GM10248 (cell line): ENCODE results near the gene MYZAP.

ENCODE experiments used
- CTCF ChIA-PET: fragments of 300-600 bp; sonication (Branson Sonifier 250); formaldehyde crosslinking; extraction: SDS; loops from one replicate; lab custom pipeline; 2021; ENCODE audit warnings: antibody characterized with exemption; lab: Yijun Ruan, JAX
- POLR2A ChIA-PET: fragments of 350-650 bp; sonication (Branson Sonifier 250); formaldehyde crosslinking; extraction: SDS; loops from one replicate; lab custom pipeline; 2020; ENCODE audit warnings: antibody characterized with exemption; lab: Yijun Ruan, JAX
- DNase-seq: peaks from one replicate; pipeline ENCODE4 v3.0.0; 2012; ENCODE audit errors: extremely low spot score
- TF ChIP-seq, protein P1 (sequence below): IDR thresholded peaks from 2 replicates; pipeline ENCODE4 v1.5.1; 2012; ENCODE audit warnings: mild to moderate bottlenecking, low read depth; ENCODE audit errors: extremely low read depth, missing control alignments, control extremely low read depth

MYZAP gene

DNA sequence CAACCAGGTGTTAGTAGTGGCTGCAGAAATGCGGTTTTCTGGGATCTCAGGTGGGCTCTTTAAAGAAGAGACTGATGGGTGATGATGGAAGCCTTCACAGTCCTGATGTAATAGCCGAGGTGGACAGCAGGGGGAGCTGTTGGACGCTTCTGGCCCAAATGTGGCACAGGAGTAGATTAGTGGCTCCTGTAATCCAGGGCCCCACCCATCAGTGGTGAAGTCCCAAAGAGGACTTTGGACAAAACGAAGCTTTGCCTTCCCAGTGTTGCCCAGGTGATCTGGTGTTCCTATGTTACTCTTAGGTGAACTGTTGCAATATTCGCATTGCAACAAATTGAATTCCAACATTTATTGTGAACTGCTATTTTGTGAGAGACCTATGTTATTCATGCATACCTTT is 31.8 kb upstream of the MYZAP start:
- POLR2A ChIA-PET: no interaction called here
- CTCF ChIA-PET: interaction anchor here (0.9 to 3.4 kb wide), 18 partner anchors 9 to 510 kb away, joined by 3 to 19 read pairs (median 4); no protein-coding TSS in a partner anchor
- TF ChIP-seq, protein P1, sequence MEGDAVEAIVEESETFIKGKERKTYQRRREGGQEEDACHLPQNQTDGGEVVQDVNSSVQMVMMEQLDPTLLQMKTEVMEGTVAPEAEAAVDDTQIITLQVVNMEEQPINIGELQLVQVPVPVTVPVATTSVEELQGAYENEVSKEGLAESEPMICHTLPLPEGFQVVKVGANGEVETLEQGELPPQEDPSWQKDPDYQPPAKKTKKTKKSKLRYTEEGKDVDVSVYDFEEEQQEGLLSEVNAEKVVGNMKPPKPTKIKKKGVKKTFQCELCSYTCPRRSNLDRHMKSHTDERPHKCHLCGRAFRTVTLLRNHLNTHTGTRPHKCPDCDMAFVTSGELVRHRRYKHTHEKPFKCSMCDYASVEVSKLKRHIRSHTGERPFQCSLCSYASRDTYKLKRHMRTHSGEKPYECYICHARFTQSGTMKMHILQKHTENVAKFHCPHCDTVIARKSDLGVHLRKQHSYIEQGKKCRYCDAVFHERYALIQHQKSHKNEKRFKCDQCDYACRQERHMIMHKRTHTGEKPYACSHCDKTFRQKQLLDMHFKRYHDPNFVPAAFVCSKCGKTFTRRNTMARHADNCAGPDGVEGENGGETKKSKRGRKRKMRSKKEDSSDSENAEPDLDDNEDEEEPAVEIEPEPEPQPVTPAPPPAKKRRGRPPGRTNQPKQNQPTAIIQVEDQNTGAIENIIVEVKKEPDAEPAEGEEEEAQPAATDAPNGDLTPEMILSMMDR: peak; percentile 82
- peak; percentile 61 for DNase-seq

DNA sequence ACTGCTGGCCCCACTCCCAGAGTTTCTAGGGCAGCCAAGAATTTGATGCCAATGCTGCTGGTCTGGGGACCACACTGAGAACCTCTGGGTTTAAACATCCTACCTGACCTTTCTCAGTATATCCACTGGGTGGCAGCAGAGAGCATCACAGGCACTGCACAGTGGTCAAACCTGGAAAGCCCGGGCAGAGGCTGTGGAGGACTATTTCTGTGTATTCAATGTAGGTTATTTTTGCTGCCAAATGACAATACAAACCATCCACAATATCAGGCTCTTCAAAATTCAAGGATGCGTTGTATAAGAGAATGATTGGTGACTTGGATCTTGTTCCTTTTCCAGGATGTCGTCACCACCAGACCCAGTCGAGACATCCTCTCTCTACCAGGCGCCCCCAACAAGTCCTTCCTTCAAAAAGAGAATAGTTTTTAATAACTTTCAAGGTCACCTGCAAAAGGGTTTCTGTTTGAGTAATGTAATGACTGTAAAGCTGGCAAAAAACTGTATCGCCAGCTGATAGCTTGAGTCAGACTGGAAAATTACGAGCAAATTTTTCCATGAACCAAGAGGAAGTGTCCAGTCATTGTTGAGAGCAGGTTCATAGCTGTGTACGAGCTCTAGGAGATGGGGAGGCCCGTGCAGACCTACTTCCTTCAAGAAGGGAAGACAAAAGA is 30.5 kb upstream of the MYZAP start:
- ChIA-PET POLR2A (no interaction called here), CTCF (interaction anchor here (0.6 to 3.4 kb wide), 19 partner anchors 9 to 739 kb away, joined by 3 to 19 read pairs (median 4); no protein-coding TSS in a partner anchor)
- peak; percentile 72 for DNase-seq
- TF ChIP-seq, protein P1: peak; percentile 78

DNA sequence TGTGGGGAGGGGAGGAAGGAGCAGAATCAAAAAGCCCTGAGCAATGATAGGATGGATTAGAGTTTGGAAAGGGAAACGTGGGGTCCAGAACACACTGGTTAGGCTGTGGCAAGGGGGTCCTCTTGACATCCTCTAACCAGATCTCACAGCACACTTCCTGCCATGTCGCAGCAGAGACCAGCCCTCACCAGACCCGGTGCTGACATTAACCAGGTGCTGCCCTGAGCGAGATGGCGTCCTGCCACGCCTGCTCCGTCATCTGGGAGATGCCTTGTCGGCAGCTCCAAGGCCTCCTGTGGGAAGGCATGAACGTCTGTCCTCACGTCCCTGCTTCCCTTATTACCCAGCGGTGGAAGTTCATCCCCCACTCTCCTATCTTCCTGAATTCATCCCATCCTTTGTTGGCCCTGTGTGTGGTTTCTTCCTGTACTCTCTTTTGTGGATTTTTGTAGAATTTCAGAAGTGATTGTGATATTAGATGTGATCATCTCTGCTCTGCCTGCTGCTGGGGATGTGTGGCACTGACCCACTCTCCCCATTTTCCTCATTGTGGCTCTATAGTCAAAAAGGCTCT is 29.4 kb upstream of the MYZAP start:
- POLR2A ChIA-PET: no interaction called here
- DNase-seq: no peak
- CTCF ChIA-PET: interaction anchor here (3.4 kb wide), 1 partner anchor 508 kb away, joined by 12 read pairs; no protein-coding TSS in a partner anchor
- TF ChIP-seq, protein P1: no peak

DNA sequence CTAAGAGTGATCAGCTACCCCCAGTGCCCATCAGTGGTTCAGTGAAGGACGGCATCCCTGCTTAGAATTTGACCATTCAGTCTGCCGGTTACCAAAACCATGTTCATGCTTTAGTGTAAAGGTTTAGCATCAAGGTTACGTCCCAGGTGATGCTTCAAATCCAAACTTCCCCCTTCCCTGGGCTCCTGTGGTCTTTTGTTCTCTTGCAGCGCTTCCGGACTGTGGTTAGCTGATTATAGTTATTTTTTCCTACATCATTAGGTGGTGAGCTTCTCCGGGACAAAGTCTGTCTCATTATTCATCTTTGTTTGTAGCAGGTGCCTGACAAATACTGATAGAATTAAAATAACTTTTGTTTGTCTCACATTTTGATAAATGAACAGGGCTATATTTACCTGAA is 28.3 kb upstream of the MYZAP start:
- CTCF ChIA-PET: interaction anchor here (0.7 to 1.3 kb wide), 2 partner anchors 14 to 21 kb away, joined by 3 read pairs; no protein-coding TSS in a partner anchor
- POLR2A ChIA-PET: no interaction called here
- DNase-seq: no peak
- TF ChIP-seq, protein P1: no peak

DNA sequence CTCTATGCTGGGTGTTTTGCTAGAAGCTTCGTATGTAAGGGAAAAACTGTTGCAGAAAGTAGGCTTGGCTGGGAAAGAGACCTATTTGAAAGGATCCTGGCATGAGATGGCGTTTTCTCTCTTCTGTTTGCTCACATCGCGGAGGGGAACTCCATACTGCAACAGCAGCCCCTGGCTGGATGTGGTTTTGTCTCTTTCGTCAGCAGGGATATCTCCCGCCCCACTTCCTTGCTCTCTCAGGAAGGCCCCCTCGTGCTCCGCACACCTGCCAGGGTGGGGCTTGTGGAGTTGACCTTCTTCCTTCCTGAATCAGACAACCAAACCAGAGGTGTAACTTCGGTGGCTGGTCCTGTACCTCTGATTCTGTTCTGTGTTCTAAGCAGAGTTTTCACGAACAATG is 26.4 kb upstream of the MYZAP start:
- TF ChIP-seq, protein P1: no peak
- CTCF ChIA-PET: interaction anchor here (0.9 to 2.0 kb wide), 6 partner anchors 9 to 295 kb away, joined by 3 to 5 read pairs (median 4); no protein-coding TSS in a partner anchor
- DNase-seq: no peak
- POLR2A ChIA-PET: no interaction called here

DNA sequence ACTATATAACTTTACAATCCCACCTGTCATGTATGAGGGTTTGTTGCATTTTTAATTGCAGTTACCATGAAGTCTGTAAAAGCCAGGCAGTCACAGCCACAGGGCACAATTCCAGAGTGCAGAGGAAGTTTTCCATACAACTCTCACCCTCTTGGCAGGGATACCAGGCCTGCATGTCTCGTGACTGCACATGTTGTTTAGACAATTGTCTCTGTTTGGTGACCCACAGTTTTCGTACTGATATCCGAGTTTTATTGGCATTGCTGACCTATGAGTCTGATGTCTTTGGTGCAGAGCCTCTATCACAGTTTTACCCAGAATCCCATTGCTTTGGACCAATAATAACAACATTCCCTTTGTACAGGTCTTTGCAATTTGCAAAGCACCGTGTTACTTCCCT is 24.9 kb upstream of the MYZAP start:
- TF ChIP-seq, protein P1: no peak
- POLR2A ChIA-PET: no interaction called here
- CTCF ChIA-PET: interaction anchor here (0.9 kb wide), 1 partner anchor 20 kb away, joined by 3 read pairs; no protein-coding TSS in a partner anchor
- DNase-seq: no peak
